NCI-H748 treated with DMSO at 0.1 percent for 48 hours (cell line): ENCODE measurements around the gene SLC16A7.
"Not testable (repeated sequence)": the region's sequence is repeated elsewhere in the genome, so short reads cannot be mapped to it uniquely, and the experiment has no call there.

Experiments used
- DNase-seq: peaks from one replicate; lab custom pipeline; 2025; lab: John Stamatoyannopoulos, UW

The SLC16A7 gene, protein sequence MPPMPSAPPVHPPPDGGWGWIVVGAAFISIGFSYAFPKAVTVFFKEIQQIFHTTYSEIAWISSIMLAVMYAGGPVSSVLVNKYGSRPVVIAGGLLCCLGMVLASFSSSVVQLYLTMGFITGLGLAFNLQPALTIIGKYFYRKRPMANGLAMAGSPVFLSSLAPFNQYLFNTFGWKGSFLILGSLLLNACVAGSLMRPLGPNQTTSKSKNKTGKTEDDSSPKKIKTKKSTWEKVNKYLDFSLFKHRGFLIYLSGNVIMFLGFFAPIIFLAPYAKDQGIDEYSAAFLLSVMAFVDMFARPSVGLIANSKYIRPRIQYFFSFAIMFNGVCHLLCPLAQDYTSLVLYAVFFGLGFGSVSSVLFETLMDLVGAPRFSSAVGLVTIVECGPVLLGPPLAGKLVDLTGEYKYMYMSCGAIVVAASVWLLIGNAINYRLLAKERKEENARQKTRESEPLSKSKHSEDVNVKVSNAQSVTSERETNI

DNA sequence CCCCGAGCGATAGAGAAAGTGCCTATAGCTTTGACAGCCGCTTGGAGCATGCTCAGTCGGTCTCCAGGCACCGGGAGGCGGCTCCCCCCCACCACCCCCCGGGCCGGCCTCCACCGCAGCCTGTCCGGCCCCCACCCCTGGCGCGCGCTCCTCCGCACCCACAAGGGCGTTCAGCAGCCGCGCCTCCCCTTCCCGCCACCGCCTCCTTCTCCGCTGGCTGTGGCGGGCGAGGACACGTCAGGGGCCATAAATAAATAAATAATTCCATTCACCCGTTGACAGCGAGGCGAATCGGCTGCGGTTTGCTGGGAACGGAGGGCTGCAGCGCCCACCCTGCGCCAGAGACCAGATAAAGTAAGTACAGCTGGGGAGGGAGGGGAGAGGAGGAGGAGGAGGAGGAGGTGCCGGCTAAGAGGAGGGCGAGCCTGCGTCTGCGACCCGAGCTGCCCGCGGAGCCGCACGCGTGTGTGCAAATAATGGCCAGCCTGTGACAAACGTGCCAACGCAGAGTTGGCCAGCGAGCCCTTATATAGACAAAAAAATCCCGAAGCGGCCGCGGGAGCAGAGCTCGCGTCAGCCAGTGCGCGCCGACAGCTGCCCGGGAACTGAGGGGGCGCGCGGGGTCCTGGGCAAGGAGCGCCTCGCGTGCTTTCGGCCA, at the start of gene SLC16A7:
Gene SLC16A7, plus strand, starts transcription at position 147 of the 658 bp plus-strand sequence. CDS start 108,773 bp downstream, outside the sequence.
- DNase-seq = peak; percentile 85

DNA sequence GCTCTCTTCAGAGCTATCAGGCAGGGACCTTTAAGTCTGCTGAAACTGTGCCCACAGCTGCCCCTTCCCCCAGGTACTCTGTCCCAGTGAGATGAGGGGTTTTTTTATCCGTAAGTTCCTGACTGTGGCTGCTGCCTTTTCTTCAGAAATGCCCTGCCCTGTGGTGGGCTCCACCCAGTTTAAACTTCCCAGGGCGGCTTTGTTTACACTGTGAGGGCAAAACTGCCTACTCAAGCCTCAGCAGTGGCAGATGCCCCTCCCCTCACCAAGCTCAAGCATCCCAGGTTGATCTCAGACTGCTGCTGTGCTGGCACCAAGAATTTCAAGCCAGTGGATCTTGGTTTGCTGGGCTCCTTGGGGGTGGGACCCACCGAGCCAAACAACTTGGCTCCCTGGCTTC, 46.9 kb upstream of the SLC16A7 start:
- peak; percentile 2 for DNase-seq

DNA sequence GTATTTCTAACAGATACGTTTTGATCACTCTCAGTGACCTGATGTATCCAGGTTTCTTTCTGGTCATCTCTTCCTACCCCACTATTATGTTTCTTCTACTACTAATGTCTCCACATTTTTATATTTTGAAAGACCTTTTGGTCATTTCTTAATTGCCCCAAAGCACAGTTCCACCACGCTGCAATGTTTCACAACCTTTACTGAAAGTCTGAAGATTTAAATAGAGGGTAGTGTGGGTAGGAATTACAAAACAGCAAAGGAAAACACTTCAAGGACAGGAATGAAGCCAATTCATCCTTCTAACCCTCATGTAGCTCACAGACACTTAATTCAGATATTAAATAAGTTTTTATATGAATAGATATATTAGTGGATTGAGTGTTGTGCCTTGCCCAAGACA, 36.1 kb upstream of the SLC16A7 start:
- DNase-seq = no peak

DNA sequence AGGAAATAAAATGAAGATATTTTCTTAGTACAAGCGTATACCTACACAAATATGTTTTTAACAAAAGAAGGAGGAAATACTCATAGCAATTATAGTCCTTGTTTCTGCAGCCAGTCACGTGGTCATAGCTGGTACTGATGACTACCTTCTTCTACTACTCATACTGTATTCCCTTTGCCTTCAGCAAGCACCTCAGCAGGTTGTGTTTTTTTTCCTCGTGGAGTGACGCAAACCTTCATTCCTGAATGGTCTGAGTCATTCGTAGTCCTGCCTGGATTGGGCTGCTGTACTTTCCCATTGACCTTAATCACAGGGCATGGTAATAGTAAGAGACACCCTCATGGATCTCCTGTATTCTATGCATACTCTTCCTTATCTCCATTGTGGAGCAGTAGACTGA, 25.7 kb upstream of the SLC16A7 start:
- no peak for DNase-seq

DNA sequence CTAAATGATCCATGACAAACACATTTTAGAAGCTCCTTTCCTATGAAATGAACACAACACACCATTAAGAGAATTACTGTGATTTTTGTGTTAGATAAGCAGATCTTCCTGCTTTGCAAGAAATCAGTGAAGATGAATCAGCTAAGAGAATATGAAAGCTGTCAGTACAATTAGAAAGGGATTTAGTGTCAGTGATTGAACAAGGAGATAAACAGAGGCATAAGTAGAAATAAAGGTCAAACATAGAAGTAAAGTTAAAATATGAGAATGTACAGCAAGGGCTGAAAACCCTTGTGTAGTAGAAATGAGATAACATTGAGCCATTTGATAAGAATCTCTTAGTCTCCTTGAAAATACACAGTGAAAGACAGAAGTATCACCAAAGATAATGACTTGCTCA, 21.4 kb upstream of the SLC16A7 start:
- no peak for DNase-seq

DNA sequence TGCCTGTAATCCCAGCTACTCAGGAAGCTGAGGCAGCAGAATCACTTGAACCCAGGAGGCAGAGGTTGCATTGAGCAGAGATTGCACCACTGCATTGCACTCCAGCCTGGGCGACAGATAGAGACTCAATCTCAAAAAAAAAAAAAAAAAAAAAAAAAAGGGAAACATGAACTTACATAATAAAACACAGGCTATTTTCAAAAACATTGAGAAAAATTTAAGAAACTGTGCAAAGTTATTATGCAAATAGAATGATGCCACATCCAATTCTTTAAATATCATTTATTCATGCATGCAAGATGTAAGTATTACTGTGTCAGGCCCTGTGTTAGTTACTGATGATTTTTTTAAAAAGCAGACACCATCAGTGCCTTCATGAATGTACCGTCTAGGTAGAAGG, 20.0 kb upstream of the SLC16A7 start:
- DNase-seq = no peak

DNA sequence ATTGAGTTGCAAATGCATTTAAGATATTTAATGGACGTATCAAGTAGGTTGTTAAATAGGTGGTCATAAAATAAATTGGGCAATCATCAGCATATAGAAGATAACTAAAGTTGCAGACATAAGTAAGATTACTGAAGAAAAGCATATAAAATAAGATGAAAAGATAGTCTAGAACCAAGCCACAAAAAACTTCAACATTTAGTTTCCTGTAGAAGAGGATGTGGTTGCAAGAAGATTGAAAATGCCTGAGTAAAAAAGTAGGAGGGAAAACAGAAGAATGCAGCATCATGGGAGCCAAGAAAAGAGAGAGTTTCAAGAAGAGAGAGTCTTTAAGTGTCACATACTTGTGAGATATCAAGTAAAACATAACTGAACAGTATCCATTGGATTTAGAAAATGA, 17.6 kb upstream of the SLC16A7 start:
- DNase-seq = no peak

DNA sequence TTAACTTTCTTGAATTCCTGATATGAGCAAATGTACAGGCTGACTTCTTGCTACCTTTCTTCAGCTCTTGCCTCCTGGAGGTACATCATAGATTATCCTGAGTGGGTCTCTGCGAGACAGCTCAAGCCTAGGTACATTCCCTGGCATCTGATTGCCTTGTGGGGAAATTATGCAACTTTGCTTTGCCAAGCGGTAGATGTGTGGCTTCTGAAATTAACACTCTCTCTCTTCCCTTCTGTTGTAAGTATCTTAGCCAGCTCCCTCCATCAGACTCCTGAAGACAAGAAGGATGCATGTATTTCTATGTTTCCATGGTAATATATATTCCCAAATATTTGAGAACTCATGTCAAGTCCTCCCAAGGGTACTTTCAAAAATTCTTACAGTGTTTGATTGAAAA, 16.2 kb upstream of the SLC16A7 start:
- DNase-seq = no peak

DNA sequence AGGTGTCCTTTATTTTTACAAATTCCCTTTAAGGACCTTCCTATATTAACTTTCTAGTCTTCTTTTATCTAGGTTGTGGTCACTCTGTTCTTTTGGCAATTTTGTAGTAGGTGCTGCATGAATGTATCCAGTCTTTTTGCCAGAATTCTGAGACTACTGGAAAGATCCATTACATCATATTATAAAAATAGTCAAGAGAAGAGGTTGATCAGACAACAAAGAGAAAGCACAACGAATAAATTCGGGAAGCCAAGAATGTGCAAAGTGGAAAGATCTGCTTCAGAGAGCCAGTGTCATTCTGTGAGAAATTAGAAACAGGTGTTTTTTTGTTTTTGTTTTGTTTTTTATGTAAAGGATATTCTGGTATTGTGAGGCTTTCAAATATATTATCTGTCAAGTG, 15.8 kb upstream of the SLC16A7 start:
- DNase-seq = no peak

DNA sequence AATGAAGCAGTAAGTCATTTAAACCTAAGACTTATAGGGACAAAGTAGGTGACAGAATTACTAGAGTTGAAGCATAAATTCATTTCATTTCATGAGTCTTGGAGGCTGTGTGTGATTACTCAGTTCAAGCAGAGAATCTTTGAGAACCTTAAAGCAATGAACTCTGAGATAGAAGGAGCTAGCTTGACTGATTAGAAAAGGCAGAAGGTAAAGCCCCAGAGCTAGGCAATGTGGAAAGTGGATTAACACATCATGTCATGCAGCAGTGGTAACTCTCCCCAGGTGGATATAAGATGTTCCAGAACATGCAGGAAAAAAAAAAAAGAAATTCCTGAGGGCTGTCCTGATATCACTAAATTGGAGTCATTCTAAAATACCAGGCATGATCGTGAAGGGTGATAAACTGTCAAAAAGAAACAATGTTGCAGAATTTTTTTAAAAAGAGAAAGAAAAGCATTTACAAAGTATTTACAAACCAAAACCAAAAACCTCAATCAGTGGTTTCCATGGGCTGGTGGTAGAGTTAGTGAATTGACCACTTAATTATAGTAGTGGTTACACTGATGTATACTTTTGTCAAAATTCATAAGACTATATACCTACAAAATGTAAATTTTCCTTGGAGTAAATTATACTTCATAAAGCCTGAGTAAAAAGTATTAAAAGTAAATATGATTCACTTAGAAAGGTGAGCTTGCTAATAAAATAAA, 12.7 kb upstream of the SLC16A7 start:
- no peak for DNase-seq

DNA sequence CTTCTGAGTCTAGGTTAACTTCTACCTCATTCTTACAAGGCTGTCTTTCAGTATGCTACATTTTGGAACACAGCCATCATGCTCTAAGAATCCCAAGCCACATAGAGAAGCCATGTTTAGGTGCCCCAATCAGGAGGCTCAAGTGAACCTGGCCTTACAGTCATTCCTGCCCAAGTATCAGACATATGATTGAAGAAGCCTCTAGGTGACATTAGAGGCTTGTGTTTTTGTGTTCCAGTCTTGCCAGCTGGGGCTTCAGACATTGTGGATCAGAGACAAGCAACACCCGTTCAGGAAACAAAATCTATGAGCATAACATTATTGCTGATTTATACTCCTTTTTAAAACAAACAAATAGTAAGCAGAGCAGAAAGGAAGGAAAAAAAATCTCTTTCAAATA, 8.1 kb upstream of the SLC16A7 start:
- DNase-seq = no peak

DNA sequence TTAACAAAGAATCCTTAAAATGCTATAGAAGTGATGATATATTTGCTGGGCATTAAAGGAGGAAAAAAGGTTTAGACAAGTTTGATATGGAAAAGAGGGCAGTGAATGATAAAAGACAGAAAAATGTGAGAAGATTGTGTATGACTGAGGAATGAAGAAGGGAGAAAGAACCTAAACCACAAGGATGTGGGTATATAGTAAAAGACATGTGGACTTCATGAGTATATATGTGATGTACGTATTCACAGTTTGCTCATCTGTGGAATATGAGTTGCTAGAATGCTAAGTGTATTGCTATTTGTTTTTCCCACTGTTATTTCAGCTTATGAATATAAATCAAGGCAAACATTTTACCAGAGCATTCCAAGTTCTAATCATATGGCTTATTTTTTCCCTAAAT, 2.1 kb upstream of the SLC16A7 start:
- DNase-seq = no peak

DNA sequence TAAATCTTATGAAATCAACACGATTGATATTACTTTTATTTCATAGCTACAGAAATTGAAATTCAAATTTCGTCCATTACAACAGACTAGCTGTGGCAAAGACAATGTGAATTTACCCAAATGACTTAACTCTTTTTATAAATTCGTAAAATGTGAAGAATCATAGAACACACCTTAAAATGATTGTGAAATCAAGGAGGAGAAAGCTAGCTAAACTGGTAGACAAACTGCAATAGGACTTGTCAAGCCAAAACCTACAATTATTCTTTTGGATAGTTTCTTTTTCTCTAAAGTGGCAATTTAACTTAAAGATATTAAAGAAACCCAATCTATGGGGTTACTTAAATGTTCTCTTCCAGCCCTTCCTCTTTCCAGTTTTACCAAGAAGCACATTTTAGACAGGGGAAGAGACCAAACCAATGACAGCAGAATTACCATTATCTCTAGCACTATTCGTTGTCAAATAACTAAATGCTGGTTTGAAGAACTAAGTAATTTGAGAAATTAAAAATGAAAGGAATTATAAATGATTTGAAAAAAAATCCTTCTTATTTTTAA, 807 bp upstream of the SLC16A7 start:
- DNase-seq = no peak

DNA sequence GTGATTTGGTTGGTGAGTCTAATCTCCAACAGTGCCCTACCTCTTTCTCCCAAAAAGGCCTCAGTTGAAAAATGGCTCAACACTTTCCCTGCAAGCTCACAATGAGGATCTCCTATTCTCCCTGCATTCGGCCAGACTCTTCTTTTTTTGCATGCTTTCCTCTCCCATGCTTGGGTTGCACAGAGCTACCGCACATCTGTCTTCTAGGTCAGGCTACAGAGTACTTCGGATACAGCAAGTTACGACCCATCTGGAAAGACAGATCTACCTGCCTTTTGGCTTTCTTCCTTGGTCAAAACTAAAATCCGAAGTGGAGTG, 305 bp upstream of the SLC16A7 start:
- DNase-seq = no peak

DNA sequence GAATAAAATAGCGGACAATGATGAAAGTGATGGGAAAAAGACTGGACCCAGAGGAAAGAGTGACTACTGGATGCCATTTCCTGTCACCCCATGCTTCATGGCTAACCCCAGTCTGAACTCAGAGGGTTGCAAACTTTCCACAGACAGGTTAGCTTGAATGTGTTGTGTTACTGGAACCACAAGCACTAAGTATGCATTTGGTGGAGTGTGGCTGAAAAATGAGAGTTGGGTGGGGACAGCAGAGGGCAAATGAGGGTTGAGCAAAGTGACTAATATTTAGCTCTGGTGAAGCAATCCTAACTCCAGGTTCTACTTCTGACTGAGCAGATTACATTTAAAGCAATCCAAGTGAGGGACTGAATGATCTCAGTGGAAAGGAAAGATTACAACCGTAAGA, 1.6 kb downstream of the SLC16A7 start:
- peak; percentile 38 for DNase-seq

DNA sequence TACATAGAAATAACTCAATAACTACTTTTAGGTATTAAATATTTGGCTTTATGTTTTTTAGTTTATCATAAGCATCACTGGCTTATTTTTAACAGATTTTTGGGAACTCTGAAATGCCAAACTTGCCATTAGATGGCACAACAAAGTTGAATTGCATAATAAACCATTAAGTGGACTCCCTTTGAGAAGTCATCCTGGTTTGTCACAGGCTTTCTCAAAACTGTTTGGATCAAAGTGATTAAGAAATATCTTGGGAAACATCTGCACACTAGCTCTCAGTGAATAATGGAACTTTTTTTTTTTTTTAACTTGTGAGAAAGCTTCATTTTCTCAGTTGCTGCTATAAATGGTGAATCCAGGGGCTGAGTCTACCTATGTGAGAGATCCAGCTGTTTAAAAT, 4.3 kb downstream of the SLC16A7 start:
- DNase-seq = no peak

DNA sequence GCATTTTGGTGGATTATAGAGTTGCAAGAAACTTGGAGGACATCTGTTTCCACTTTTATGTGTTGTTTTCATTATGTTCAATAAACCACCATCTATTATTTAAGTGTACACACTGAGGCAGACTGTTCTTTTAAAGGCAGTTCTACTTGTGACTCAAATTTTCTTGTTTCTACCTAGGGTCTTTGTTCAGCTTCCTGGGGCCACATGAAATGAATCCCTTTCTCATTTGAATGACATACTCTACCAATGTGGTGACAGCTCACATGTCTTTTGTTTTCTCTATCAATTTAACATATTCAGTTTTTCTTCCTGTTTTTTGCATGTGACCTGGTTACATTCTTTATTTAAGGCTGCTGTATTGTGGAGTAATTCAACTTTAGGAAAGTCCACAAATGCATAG, 7.9 kb downstream of the SLC16A7 start:
- DNase-seq = no peak

DNA sequence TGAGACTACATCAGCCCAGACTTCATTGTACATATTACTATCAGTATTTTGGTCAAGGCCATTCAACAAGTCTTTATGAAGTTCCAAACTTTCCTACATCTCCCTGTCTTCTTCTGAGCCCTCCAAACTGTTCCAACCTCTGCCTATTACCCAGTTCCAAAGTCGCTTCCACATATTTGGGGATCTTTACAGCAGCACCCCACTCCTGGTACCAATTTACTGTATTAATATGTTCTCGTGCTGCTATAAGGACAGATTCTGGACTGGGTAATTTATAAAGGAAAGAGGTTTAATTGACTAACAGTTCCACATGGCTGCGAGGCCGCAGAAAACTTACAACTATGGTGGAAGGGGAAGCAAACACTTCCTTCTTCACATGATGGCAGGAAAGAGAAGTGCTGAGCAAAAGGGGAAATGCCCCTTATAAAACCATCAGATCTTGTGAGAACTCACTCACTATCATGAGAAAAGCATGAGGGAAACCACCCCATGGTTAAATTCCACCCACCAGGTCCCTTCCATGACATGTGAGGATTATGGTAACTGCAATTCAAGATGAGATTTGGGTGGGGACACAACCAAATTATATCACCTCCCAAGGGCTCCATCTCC, 17.1 kb downstream of the SLC16A7 start:
- DNase-seq = not testable (repeated sequence)

DNA sequence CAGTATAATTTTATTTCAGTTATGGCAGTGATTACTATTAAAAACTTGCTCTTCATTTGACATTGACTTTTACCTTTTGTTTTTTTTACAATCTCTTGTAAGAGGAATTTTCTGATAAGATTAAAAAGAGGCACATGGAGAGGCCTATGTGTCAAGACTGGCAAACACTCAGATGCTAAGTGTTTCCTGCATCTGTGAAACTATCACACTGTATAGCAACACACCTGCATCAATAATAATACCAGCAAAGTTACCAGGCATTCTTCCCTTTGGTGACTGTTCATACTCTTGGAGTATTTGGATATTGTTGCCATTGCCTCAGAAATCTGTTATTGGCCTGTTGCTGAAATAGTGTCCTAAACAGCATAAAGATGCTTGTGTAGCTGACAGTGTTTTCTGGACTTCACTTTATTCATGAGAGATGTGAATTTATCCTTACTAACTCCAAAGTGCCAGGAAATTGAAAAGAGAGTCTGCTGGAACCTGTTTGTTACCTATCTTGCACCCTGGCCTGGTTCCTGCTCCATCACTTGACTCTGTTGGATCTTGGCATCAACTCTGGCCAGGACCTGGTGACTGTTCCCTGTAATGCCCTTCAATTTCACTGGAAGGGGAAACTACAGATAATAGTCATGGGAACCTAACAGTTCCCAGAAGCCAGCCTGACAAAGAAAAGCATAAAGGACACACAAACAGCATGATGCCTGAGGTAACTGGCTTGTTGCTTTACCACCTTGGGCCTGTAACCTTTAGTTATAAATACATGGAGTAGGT, 19.8 kb downstream of the SLC16A7 start:
- no peak for DNase-seq

DNA sequence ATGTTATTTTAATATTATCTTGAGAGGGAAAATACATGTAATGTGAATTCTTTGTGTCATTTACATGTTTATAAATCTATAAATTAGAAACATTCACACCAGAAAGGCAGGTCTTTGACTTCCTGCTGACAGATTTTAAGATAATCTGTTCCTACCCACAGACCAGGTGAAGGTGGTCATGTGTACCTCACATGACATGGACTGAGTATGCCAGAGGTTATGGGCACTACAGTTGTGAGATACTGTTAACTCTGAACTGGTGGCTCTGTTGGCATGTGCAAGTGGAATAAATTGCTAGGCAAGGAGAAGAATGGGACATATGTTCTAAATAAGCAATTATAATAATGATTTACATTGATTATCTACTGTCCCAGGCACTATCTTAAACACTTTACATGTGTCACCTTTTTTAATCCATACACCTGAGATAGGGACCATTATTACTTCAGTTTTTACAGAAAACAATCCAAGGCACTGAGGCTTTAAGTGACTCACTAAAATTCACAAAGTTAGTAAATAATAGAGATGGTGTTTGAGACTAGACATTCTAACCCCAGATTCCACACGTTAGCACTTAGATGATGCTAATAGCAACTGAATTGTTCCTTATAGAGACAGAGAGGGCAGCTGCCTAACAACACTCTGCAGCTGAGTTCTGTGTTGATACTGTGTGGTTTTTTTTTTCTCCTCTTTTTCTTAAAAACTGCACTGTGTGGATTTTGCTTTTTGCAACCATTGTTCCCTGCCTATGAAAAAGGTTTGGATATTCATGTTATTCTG, 23.8 kb downstream of the SLC16A7 start:
- DNase-seq = no peak

DNA sequence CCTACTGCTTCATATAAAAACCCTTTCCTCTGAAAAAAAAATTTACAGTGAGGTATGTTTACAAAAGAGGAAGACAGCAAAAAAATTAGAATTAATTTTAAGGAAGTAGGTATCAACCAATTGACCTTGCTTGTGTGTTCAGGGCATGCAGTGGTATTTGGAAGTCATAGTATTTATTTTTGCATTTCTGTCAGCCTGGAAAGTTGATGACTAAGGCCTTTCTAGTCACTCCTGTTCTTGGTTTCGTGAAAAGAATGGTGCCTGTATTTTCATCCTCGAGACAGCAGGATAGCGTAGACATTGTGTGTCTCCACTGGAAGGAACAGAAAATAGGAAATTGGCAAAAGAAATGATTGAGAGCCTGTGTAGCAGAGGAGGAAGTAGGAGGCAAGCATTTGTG, 24.5 kb downstream of the SLC16A7 start:
- DNase-seq = no peak
